ENCODE results near the gene PTPRN2. TPM values are rescaled to one million over a fixed set of nuclear protein-coding genes. Genes with fewer than 3 reads are reported as not detected.

The PTPRN2 gene
- total and polyA plus RNA-seq, 2 of the 13 experiments (the other 11 are each of a cell fraction or from before 2014, with no cell fraction given), result 2.5 to 24.2 TPM

- TF ChIP-seq SNAPC4 (CRISPR knock-in tag; IDR thresholded peaks at IDR 0.05) (no peak), SMC3 (IDR thresholded peaks at IDR 0.05; ENCODE audit: low read length) (no peak), AKNA (CRISPR knock-in tag; IDR thresholded peaks at IDR 0.05; ENCODE audit: borderline replicate concordance) (no peak), MXD4 (CRISPR knock-in tag; IDR thresholded peaks at IDR 0.05) (no peak), THAP7 (CRISPR knock-in tag; IDR thresholded peaks at IDR 0.05) (no peak), ZNF747 (CRISPR knock-in tag; IDR thresholded peaks at IDR 0.05; ENCODE audit: borderline replicate concordance) (no peak), KIAA2018 (CRISPR knock-in tag; IDR thresholded peaks at IDR 0.05; ENCODE audit: borderline replicate concordance) (no peak), PHB2 (IDR thresholded peaks at IDR 0.05; ENCODE audit: partially characterized antibody) (no peak)
Observed at GRCh38 chr7:157568770-157569584, 1018.6 kb downstream of the PTPRN2 start (continued).
